CD14-positive monocyte (primary cell): ENCODE measurements around the gene SRRM5. TPM values are rescaled to one million over a fixed set of nuclear protein-coding genes. Genes with fewer than 3 reads are reported as not detected.

ENCODE experiments used
- DNase-seq, 3 donors: peaks; one replicate each; pipeline ENCODE4 v3.0.0-alpha.2; 2011 to 2022
- H2AFZ ChIP-seq: 2 replicates; pipeline ENCODE4 v1.6.0; 2012; ENCODE audit warnings: mild to moderate bottlenecking, low read depth, low read length, inconsistent platforms; ENCODE audit not compliant: insufficient read depth, poor library complexity, severe bottlenecking
- H3K27ac ChIP-seq, 2 donors: 1 replicate in 1 of 2; 2 replicates in 1 of 2; pipeline ENCODE4 v1.5.1; 2012 to 2013; ENCODE audit warnings: low read length in 2 of 2, control low read depth in 1 of 2, inconsistent platforms in 1 of 2, low read depth in 1 of 2, mild to moderate bottlenecking in 1 of 2
- H3K27me3 ChIP-seq, 2 donors: one replicate each; pipeline versions ENCODE4 v1.6.0 to v1.6.1; 2011 to 2013; ENCODE audit warnings: low read length in 2 of 2; ENCODE audit not compliant: control insufficient read depth in 2 of 2, insufficient read depth in 2 of 2
- H3K36me3 ChIP-seq, 2 donors: replicated peaks in 1 of 2; 1 replicate in 1 of 2; 2 replicates in 1 of 2; pipeline versions ENCODE4 v1.5.1 to v1.6.1; 2012 to 2013; ENCODE audit warnings: low read length in 2 of 2, control low read depth in 1 of 2, inconsistent platforms in 1 of 2, mild to moderate bottlenecking in 1 of 2; ENCODE audit not compliant: insufficient read depth in 2 of 2, control insufficient read depth in 1 of 2
- H3K4me1 ChIP-seq, 2 donors: 1 replicate in 1 of 2; 2 replicates in 1 of 2; pipeline versions ENCODE4 v1.5.1 to v1.6.1; 2012 to 2013; ENCODE audit warnings: low read length in 2 of 2, control low read depth in 1 of 2, inconsistent platforms in 1 of 2, mild to moderate bottlenecking in 1 of 2, moderate library complexity in 1 of 2; ENCODE audit not compliant: insufficient read depth in 2 of 2, control insufficient read depth in 1 of 2
- H3K4me2 ChIP-seq: replicated peaks from 2 replicates; pipeline ENCODE3; 2012; ENCODE audit warnings: low read length, moderate library complexity, mild to moderate bottlenecking; ENCODE audit not compliant: poor library complexity, severe bottlenecking; ENCODE audit errors: extremely low read depth
- H3K4me3 ChIP-seq, 3 experiments: fragments of 200-600 bp in 1 of 3; sonication (generic) in 1 of 3; replicated peaks in 1 of 3; 1 replicate in 2 of 3; 2 replicates in 1 of 3; pipeline ENCODE4 v1.5.1; 2011 to 2013; ENCODE audit warnings: low read length in 3 of 3, mild to moderate bottlenecking in 3 of 3, control low read depth in 2 of 3, low read depth in 2 of 3, inconsistent platforms in 1 of 3, moderate library complexity in 1 of 3
- H3K79me2 ChIP-seq: 2 replicates; pipeline ENCODE4 v1.6.0; 2012; ENCODE audit warnings: mild to moderate bottlenecking, control low read depth, inconsistent platforms, low read length, moderate library complexity; ENCODE audit not compliant: insufficient read depth
- H3K9ac ChIP-seq: 2 replicates; pipeline ENCODE4 v1.6.0; 2017; ENCODE audit warnings: low read length, mild to moderate bottlenecking; ENCODE audit not compliant: insufficient read depth, poor library complexity, severe bottlenecking
- H3K9me3 ChIP-seq, 2 donors: replicated peaks in 1 of 2; 1 replicate in 1 of 2; 2 replicates in 1 of 2; pipeline versions ENCODE4 v1.5.1 to v1.6.1; 2012 to 2013; ENCODE audit warnings: low read length in 2 of 2, control low read depth in 1 of 2; ENCODE audit not compliant: control insufficient read depth in 1 of 2, insufficient read depth in 1 of 2
- H4K20me1 ChIP-seq: 2 replicates; pipeline ENCODE4 v1.6.0; 2012; ENCODE audit warnings: mild to moderate bottlenecking, low read length, control low read depth, moderate library complexity; ENCODE audit not compliant: insufficient read depth
- H3K27ac Mint-ChIP-seq, 7 donors: one replicate each; pipeline ENCODE4 v1.8.0; 2020; ENCODE audit warnings: mild to moderate bottlenecking in 7 of 7, mixed read lengths in 7 of 7, moderate library complexity in 6 of 7, inconsistent platforms in 2 of 7
- H3K27me3 Mint-ChIP-seq, 3 donors: one replicate each; pipeline ENCODE4 v1.8.0; 2021 to 2022; ENCODE audit warnings: low read depth in 3 of 3, mild to moderate bottlenecking in 3 of 3, mixed read lengths in 3 of 3, moderate library complexity in 3 of 3, inconsistent platforms in 1 of 3
- H3K36me3 Mint-ChIP-seq, 2 donors: one replicate each; pipeline ENCODE4 v1.8.0; 2020; ENCODE audit warnings: mixed read lengths in 2 of 2, inconsistent platforms in 1 of 2, mild to moderate bottlenecking in 1 of 2
- H3K4me1 Mint-ChIP-seq: one replicate; pipeline ENCODE4 v1.8.0; 2020; ENCODE audit warnings: mild to moderate bottlenecking, mixed read lengths
- H3K4me3 Mint-ChIP-seq, 2 donors: one replicate each; pipeline ENCODE4 v1.8.0; 2020; ENCODE audit warnings: mild to moderate bottlenecking in 2 of 2, mixed read lengths in 2 of 2, moderate library complexity in 1 of 2
- H3K9me3 Mint-ChIP-seq, 7 donors: one replicate each; pipeline ENCODE4 v1.8.0; 2020 to 2022; ENCODE audit warnings: mixed read lengths in 7 of 7, mild to moderate bottlenecking in 6 of 7, moderate library complexity in 6 of 7, inconsistent platforms in 2 of 7
- WGBS: methylation state at CpG from one replicate; pipeline ENCODE4 v1.1.5; 2013; ENCODE audit warnings: missing lambda C conversion rate; ENCODE audit not compliant: insufficient coverage; 5-methylcytosine and 5-hydroxymethylcytosine counted together
- intact Hi-C, 2 donors: fragments of 100-400 bp; cut with micrococcal nuclease; formaldehyde crosslinking; loops; one replicate each; pipeline versions ENCODE4 v1.15.0 to v1.15.1; 2023
- polyA plus RNA-seq, 3 donors: library from polyadenylated mRNA; depleted of rRNA in 1 of 3; unstranded in 2 of 3; stranded (reverse) in 1 of 3; fragments of 300-500 nt in 2 of 3; fragments of >200 nt in 1 of 3; fragmentation: Illumina TruSeq in 2 of 3; gene quantifications; 1 replicate in 2 of 3; 2 replicates in 1 of 3; pipeline ENCODE4 v1.2.3, GENCODE V29; 2012 to 2021
- TF ChIP-seq, protein P1 (sequence below): fragments of 200-600 bp; IDR thresholded peaks from one replicate; pipeline ENCODE4 v1.8.0; 2022; ENCODE audit warnings: antibody characterized with exemption, mild to moderate bottlenecking

The SRRM5 gene
- polyA plus RNA-seq, 3 donors: 0.36 TPM; not detected in 2

DNA sequence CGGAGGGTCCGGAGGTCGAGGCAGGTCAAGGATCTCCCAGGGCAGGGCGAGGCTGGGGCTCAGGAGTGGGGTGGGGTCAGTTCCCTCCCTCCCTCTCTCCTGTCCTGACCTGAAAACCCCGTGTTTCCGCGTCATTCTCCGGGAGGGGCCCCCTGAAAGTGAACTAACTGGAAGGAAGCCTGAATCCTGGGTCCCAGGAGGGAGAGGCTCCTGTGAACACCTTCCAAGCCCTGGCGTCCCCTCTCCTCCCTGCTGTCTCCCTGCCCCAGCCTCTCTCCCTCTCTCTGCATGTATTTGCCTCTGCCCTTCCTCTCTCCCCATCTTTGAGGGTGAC, 28.5 kb downstream of the SRRM5 start:
- Mint-ChIP-seq H3K36me3 (peaks cover 17 to 19% of the 10 kb centered on the region in 2 donors), H3K27me3 (peaks cover 48 to 56% (median 52%) of the 10 kb centered on the region in 3 donors), H3K4me1 (peaks cover 17% of the 10 kb centered on the region), H3K4me3 (peak overlapping the region; percentile 70 to 86), H3K27ac (peak overlapping the region in 1 of 7 donors; percentile 36), H3K9me3 (peaks cover 0 to 23% (median 11%) of the 10 kb centered on the region in 7 donors)
- no peaks in the 10 kb centered on the region for H3K36me3 ChIP-seq
- 13% methylated on average over 3 of the region's 9 CpGs for WGBS
- peaks cover 0 to 14% of the 10 kb centered on the region in 2 donors for H3K9me3 ChIP-seq
- no peaks in the 10 kb centered on the region for H3K79me2 ChIP-seq
- H2AFZ ChIP-seq: no peak overlapping the region
- peaks cover 7% of the 10 kb centered on the region for H4K20me1 ChIP-seq
- intact Hi-C loops: no loop called here
- DNase-seq: no peak
- H3K4me3 ChIP-seq: peak overlapping the region in 1 of 3 experiments; percentile 62
- peaks cover 36 to 48% of the 10 kb centered on the region in 2 donors for H3K27me3 ChIP-seq
- no peak overlapping the region for H3K9ac ChIP-seq
- H3K4me2 ChIP-seq: peak overlapping the region; percentile 67
- TF ChIP-seq, protein P1, sequence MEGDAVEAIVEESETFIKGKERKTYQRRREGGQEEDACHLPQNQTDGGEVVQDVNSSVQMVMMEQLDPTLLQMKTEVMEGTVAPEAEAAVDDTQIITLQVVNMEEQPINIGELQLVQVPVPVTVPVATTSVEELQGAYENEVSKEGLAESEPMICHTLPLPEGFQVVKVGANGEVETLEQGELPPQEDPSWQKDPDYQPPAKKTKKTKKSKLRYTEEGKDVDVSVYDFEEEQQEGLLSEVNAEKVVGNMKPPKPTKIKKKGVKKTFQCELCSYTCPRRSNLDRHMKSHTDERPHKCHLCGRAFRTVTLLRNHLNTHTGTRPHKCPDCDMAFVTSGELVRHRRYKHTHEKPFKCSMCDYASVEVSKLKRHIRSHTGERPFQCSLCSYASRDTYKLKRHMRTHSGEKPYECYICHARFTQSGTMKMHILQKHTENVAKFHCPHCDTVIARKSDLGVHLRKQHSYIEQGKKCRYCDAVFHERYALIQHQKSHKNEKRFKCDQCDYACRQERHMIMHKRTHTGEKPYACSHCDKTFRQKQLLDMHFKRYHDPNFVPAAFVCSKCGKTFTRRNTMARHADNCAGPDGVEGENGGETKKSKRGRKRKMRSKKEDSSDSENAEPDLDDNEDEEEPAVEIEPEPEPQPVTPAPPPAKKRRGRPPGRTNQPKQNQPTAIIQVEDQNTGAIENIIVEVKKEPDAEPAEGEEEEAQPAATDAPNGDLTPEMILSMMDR: no peak
- H3K4me1 ChIP-seq: peaks cover 6 to 7% of the 10 kb centered on the region in 2 donors
- H3K27ac ChIP-seq: no peak overlapping the region

DNA sequence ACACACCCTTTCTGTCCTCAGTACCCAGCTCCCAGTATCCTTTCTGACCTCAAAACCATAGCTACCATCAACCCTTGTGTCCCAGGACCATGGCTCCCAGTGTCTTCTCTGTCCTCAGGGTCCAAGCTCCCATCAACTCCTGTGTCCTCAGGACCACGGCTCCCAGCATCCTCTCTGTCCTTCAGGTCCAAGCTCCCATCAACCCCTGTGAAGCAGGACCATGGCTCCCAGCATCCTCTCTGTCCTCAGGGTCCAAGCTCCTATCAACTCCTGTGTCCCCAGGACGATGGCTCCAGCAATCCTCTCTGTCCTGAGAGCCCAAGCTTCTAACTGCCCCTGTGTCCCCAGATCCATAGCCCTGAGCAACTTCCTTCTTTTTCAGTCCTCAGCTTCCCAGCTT, 29.4 kb downstream of the SRRM5 start:
- peaks cover 25 to 26% of the 10 kb centered on the region in 2 donors for H3K36me3 Mint-ChIP-seq
- H3K27me3 Mint-ChIP-seq: peaks cover 46 to 48% (median 48%) of the 10 kb centered on the region in 3 donors
- no peak overlapping the region for H3K9ac ChIP-seq
- H3K27ac ChIP-seq: no peak overlapping the region
- H3K4me3 ChIP-seq: no peak overlapping the region
- DNase-seq: no peak
- peaks cover 0 to 23% (median 11%) of the 10 kb centered on the region in 7 donors for H3K9me3 Mint-ChIP-seq
- H3K79me2 ChIP-seq: no peaks in the 10 kb centered on the region
- H3K4me1 Mint-ChIP-seq: peaks cover 16% of the 10 kb centered on the region
- H3K27ac Mint-ChIP-seq: no peak overlapping the region
- H2AFZ ChIP-seq: no peak overlapping the region
- intact Hi-C loops: no loop called here
- TF ChIP-seq, protein P1: no peak
- H4K20me1 ChIP-seq: peaks cover 9% of the 10 kb centered on the region
- 95% methylated on average over 2 of the region's 2 CpGs for WGBS
- peaks cover 6 to 7% of the 10 kb centered on the region in 2 donors for H3K4me1 ChIP-seq
- H3K4me3 Mint-ChIP-seq: peak overlapping the region; percentile 39 to 56
- peaks cover 36 to 47% of the 10 kb centered on the region in 2 donors for H3K27me3 ChIP-seq
- no peak overlapping the region for H3K4me2 ChIP-seq
- peaks cover 0 to 14% of the 10 kb centered on the region in 2 donors for H3K9me3 ChIP-seq
- peaks cover 4 to 6% of the 10 kb centered on the region in 2 donors for H3K36me3 ChIP-seq
